D721Med (cell line): ENCODE results near the gene PHLDB3.
"Not testable (repeated sequence)": the region's sequence is repeated elsewhere in the genome, so short reads cannot be mapped to it uniquely, and the experiment has no call there.

Experiments
- DNase-seq: peaks from one replicate; pipeline ENCODE4 v3.0.0; 2011; ENCODE audit warnings: low spot score; ENCODE audit not compliant: insufficient read length
- FAIRE-seq: peaks from 2 replicates; lab custom pipeline; 2011; peaks lifted over from hg19 to GRCh38; lab: Jason Lieb, UNC
- CTCF ChIP-seq: IDR thresholded peaks from 2 replicates; pipeline ENCODE4 v1.5.1; 2012; ENCODE audit warnings: mild to moderate bottlenecking, control low read depth; ENCODE audit not compliant: insufficient read depth; ENCODE audit errors: missing control alignments

Gene PHLDB3

GRCh38 chr19:43526884-43527859 lies 22.6 kb upstream of the PHLDB3 start, which contains the start of gene ETHE1:
ETHE1 (minus strand) TSS chr19:43527201; CDS start chr19:43527177, 24 bp downstream.
- no peak for FAIRE-seq
- DNase-seq, result peak; percentile 71
- no peak for TF ChIP-seq CTCF

- FAIRE-seq (no peak), DNase-seq (no peak)
- no peak for TF ChIP-seq CTCF
Observed at GRCh38 chr19:43525836-43526771, 21.6 kb upstream of the PHLDB3 start.

GRCh38 chr19:43524922-43525835 lies 20.6 kb upstream of the PHLDB3 start:
- DNase-seq, result no peak
- no peak for FAIRE-seq
- TF ChIP-seq CTCF, result no peak

GRCh38 chr19:43523696-43524095 lies 19.1 kb upstream of the PHLDB3 start:
- DNase-seq, FAIRE-seq: not testable (repeated sequence)

GRCh38 chr19:43522929-43523328 lies 18.4 kb upstream of the PHLDB3 start:
- no peak for TF ChIP-seq CTCF
- no peak for FAIRE-seq
- DNase-seq, result no peak

- DNase-seq (peak; percentile 58), FAIRE-seq (no peak)
- peak; percentile 89 for TF ChIP-seq CTCF
Observed at GRCh38 chr19:43519436-43520088, 15.0 kb upstream of the PHLDB3 start.
